Naive thymus-derived CD4-positive, alpha-beta T cell (primary cell): Measurements from ENCODE around the gene HDAC10. TPM values are rescaled to one million over a fixed set of nuclear protein-coding genes. Genes with fewer than 3 reads are reported as not detected.
A peak's percentile ranks its signal among the peaks of the same experiment; 100 is the strongest.

ENCODE experiments used
- ATAC-seq: fragments of 150-1000 bp; cut with Tn5 transposase; 2 replicates; pipeline ENCODE4 v1.10.0; 2021; ENCODE audit warnings: mild to moderate bottlenecking, moderate library complexity
- CTCF ChIA-PET: fragments of 350-600 bp; sonication (Branson Sonifier 250); formaldehyde crosslinking; loops from one replicate; lab custom pipeline; 2021; ENCODE audit warnings: antibody characterized with exemption; lab: Charles Lee
- POLR2A ChIA-PET: fragments of 350-600 bp; sonication (Branson Sonifier 250); formaldehyde crosslinking; loops from one replicate; lab custom pipeline; 2021; ENCODE audit warnings: antibody characterized with exemption, inconsistent platforms; lab: Charles Lee
- DNase-seq, 9 donors: peaks; one replicate each; pipeline versions ENCODE4 v3.0.0 to v3.0.0-alpha.2; 2020 to 2022; ENCODE audit warnings: mixed read lengths in 1 of 9
- H3K27ac ChIP-seq: one replicate; pipeline ENCODE4 v1.7.0; 2013; ENCODE audit warnings: mild to moderate bottlenecking, low read depth, low read length, moderate library complexity
- H3K27me3 ChIP-seq, 2 donors: one replicate each; pipeline ENCODE4 v1.7.0; 2013; ENCODE audit warnings: low read length in 2 of 2, mild to moderate bottlenecking in 2 of 2, moderate library complexity in 2 of 2; ENCODE audit not compliant: control insufficient read depth in 2 of 2, insufficient read depth in 2 of 2
- H3K36me3 ChIP-seq, 3 experiments: 1 replicate in 2 of 3; 2 replicates in 1 of 3; pipeline ENCODE4 v1.7.0; 2013; ENCODE audit warnings: low read length in 3 of 3, mild to moderate bottlenecking in 3 of 3, moderate library complexity in 1 of 3; ENCODE audit not compliant: insufficient read depth in 3 of 3, control insufficient read depth in 2 of 3
- H3K4me1 ChIP-seq, 2 donors: one replicate each; pipeline ENCODE4 v1.7.0; 2013; ENCODE audit warnings: low read length in 2 of 2, mild to moderate bottlenecking in 2 of 2, moderate library complexity in 1 of 2; ENCODE audit not compliant: control insufficient read depth in 2 of 2, insufficient read depth in 2 of 2
- H3K4me3 ChIP-seq: 2 replicates; pipeline ENCODE4 v1.7.0; 2013; ENCODE audit warnings: mild to moderate bottlenecking, low read length
- H3K9me3 ChIP-seq, 3 experiments: 1 replicate in 2 of 3; 2 replicates in 1 of 3; pipeline ENCODE4 v1.7.0; 2013; ENCODE audit warnings: low read length in 3 of 3; ENCODE audit not compliant: control insufficient read depth in 2 of 3
- H3K27ac Mint-ChIP-seq, 9 donors: one replicate each; pipeline ENCODE4 v1.8.0; 2020 to 2022; ENCODE audit warnings: mixed read lengths in 9 of 9, mild to moderate bottlenecking in 8 of 9, moderate library complexity in 5 of 9, inconsistent platforms in 2 of 9
- H3K27me3 Mint-ChIP-seq, 5 donors: one replicate each; pipeline ENCODE4 v1.8.0; 2021 to 2022; ENCODE audit warnings: mixed read lengths in 5 of 5, mild to moderate bottlenecking in 1 of 5
- H3K36me3 Mint-ChIP-seq, 5 donors: one replicate each; pipeline ENCODE4 v1.8.0; 2020 to 2022; ENCODE audit warnings: mixed read lengths in 5 of 5, mild to moderate bottlenecking in 3 of 5, inconsistent platforms in 1 of 5
- H3K4me1 Mint-ChIP-seq, 7 donors: one replicate each; pipeline ENCODE4 v1.8.0; 2020 to 2022; ENCODE audit warnings: mixed read lengths in 7 of 7, mild to moderate bottlenecking in 3 of 7, inconsistent platforms in 1 of 7
- H3K4me3 Mint-ChIP-seq, 10 donors: one replicate each; pipeline ENCODE4 v1.8.0; 2020 to 2022; ENCODE audit warnings: mild to moderate bottlenecking in 10 of 10, mixed read lengths in 10 of 10, moderate library complexity in 6 of 10, inconsistent platforms in 2 of 10
- H3K9me3 Mint-ChIP-seq, 11 donors: one replicate each; pipeline ENCODE4 v1.8.0; 2020 to 2022; ENCODE audit warnings: mixed read lengths in 11 of 11, mild to moderate bottlenecking in 4 of 11, inconsistent platforms in 1 of 11, moderate library complexity in 1 of 11
- intact Hi-C, 2 donors: fragments of 100-400 bp; cut with micrococcal nuclease; formaldehyde crosslinking; loops; one replicate each; pipeline ENCODE4 v1.15.1; 2023
- polyA plus RNA-seq, 2 donors: library from polyadenylated mRNA; unstranded; fragments of 300-500 nt; fragmentation: Illumina TruSeq; gene quantifications; one replicate each; pipeline ENCODE4 v1.2.3, GENCODE V29; 2021
- total RNA-seq, 6 experiments: library from RNA in 5 of 6; stranded (reverse) in 5 of 6; gene quantifications; 1 replicate in 5 of 6; 2 replicates in 1 of 6; pipeline ENCODE4 v1.2.3 and lab custom pipeline; 2021 to 2026

Gene HDAC10
- total and polyA plus RNA-seq, 7 experiments from 2014 or later, result 7.1 to 139 (median 98.7) TPM

GRCh38 chr22:50198624-50199017 is 52.4 kb downstream of the HDAC10 start:
- Mint-ChIP-seq H3K27me3 (no peaks in the 10 kb centered on the region), H3K27ac (peak overlapping the region in 1 of 9 donors; percentile 40)
- POLR2A ChIA-PET, result no interaction called here

GRCh38 chr22:50197856-50198623 is 53.0 kb downstream of the HDAC10 start:
- Mint-ChIP-seq H3K27ac (no peak overlapping the region), H3K4me3 (peak overlapping the region in 2 of 10 donors; percentile 28 to 47), H3K9me3 (no peaks in the 10 kb centered on the region), H3K27me3 (no peaks in the 10 kb centered on the region), H3K4me1 (peaks cover 9 to 15% (median 13%) of the 10 kb centered on the region in 7 donors), H3K36me3 (peaks cover 0 to 6% (median 0%) of the 10 kb centered on the region in 5 donors)
- Histone ChIP-seq H3K27me3 (no peaks in the 10 kb centered on the region), H3K36me3 (peaks cover 0 to 50% (median 3%) of the 10 kb centered on the region in 3 experiments), H3K4me1 (peaks cover 4 to 24% of the 10 kb centered on the region in 2 donors), H3K9me3 (no peaks in the 10 kb centered on the region), H3K4me3 (no peak overlapping the region), H3K27ac (no peak overlapping the region)
- ATAC-seq, result no peak
- intact Hi-C loops, result loop anchor here in 1 of 2 donors (10.0 kb wide), 1 partner anchor 233 kb away; the partner anchor contains the start of gene PIM3
- DNase-seq, result no peak
- CTCF ChIA-PET, result no interaction called here
- POLR2A ChIA-PET, result no interaction called here

More at GRCh38 chr22:50198624-50199017, 52.4 kb downstream of the HDAC10 start:
- peaks cover 8 to 19% (median 15%) of the 10 kb centered on the region in 7 donors for H3K4me1 Mint-ChIP-seq
- H3K9me3 ChIP-seq, result no peaks in the 10 kb centered on the region
- peaks cover 0 to 47% (median 3%) of the 10 kb centered on the region in 3 experiments for H3K36me3 ChIP-seq
- H3K27ac ChIP-seq, result no peak overlapping the region
- H3K4me3 ChIP-seq, result no peak overlapping the region
- ATAC-seq (no peak), DNase-seq (no peak)
- H3K27me3 ChIP-seq, result no peaks in the 10 kb centered on the region
- H3K36me3 Mint-ChIP-seq, result peaks cover 0 to 11% (median 0%) of the 10 kb centered on the region in 5 donors
- no peak overlapping the region for H3K4me3 Mint-ChIP-seq
- no peaks in the 10 kb centered on the region for H3K9me3 Mint-ChIP-seq
- peaks cover 4 to 18% of the 10 kb centered on the region in 2 donors for H3K4me1 ChIP-seq
- CTCF ChIA-PET, result no interaction called here
- intact Hi-C loops, result loop anchor here in 1 of 2 donors (10.0 kb wide), 1 partner anchor 234 kb away; the partner anchor contains the start of gene PIM3

- Histone ChIP-seq H3K4me1 (peaks cover 10 to 27% of the 10 kb centered on the region in 2 donors), H3K9me3 (no peaks in the 10 kb centered on the region), H3K4me3 (no peak overlapping the region), H3K27ac (no peak overlapping the region), H3K36me3 (peaks cover 0 to 50% (median 3%) of the 10 kb centered on the region in 3 experiments), H3K27me3 (no peaks in the 10 kb centered on the region)
- ATAC-seq (no peak), DNase-seq (no peak)
- Mint-ChIP-seq H3K36me3 (peaks cover 0 to 6% (median 0%) of the 10 kb centered on the region in 5 donors), H3K27ac (no peak overlapping the region), H3K4me3 (no peak overlapping the region), H3K27me3 (no peaks in the 10 kb centered on the region), H3K4me1 (peaks cover 7 to 17% (median 13%) of the 10 kb centered on the region in 7 donors), H3K9me3 (no peaks in the 10 kb centered on the region)
- POLR2A ChIA-PET, result interaction anchor here (0.8 kb wide), 1 partner anchor 17 kb away, joined by 3 read pairs; no protein-coding TSS in a partner anchor
- intact Hi-C loops, result loop anchor here in 1 of 2 donors (10.0 kb wide), 1 partner anchor 232 kb away; the partner anchor contains the start of gene PIM3
- CTCF ChIA-PET, result no interaction called here
Observed at GRCh38 chr22:50197000-50197800, 53.9 kb downstream of the HDAC10 start.

GRCh38 chr22:50196256-50196655 is 54.8 kb downstream of the HDAC10 start:
- Histone ChIP-seq H3K4me1 (peaks cover 14 to 29% of the 10 kb centered on the region in 2 donors), H3K27ac (no peak overlapping the region), H3K27me3 (no peaks in the 10 kb centered on the region), H3K36me3 (peaks cover 0 to 50% (median 3%) of the 10 kb centered on the region in 3 experiments), H3K4me3 (no peak overlapping the region), H3K9me3 (no peaks in the 10 kb centered on the region)
- POLR2A ChIA-PET, result interaction anchor here (0.8 kb wide), 1 partner anchor 18 kb away, joined by 3 read pairs; no protein-coding TSS in a partner anchor
- Mint-ChIP-seq H3K9me3 (no peaks in the 10 kb centered on the region), H3K27me3 (no peaks in the 10 kb centered on the region), H3K27ac (peak overlapping the region in 1 of 9 donors; percentile 12), H3K36me3 (peaks cover 0 to 8% (median 0%) of the 10 kb centered on the region in 5 donors), H3K4me3 (no peak overlapping the region), H3K4me1 (peaks cover 13 to 22% (median 18%) of the 10 kb centered on the region in 7 donors)
- CTCF ChIA-PET, result no interaction called here
- intact Hi-C loops, result loop anchor here in 1 of 2 donors (10.0 kb wide), 1 partner anchor 231 kb away; the partner anchor contains the start of gene PIM3
- ATAC-seq (no peak), DNase-seq (no peak)

Other genes starting within 250 kb of the HDAC10 start
- gene IL17REL, start 238.5 kb downstream of the HDAC10 start, total RNA-seq, result not detected
- not detected for gene IL17REL, start 238.5 kb downstream of the HDAC10 start, polyA plus RNA-seq
- not detected for gene TTLL8, start 193.0 kb downstream of the HDAC10 start, total RNA-seq
- not detected for gene TTLL8, start 193.0 kb downstream of the HDAC10 start, polyA plus RNA-seq
- gene MLC1, start 165.8 kb downstream of the HDAC10 start, total RNA-seq, result 1 to 10 TPM in 2 of 5 experiments, under 1 TPM in 1, not detected in 2; 0.10 to 7.2 (median 2.3) TPM
- under 1 TPM; 0.08 to 0.48 TPM for gene MLC1, start 165.8 kb downstream of the HDAC10 start, polyA plus RNA-seq
- not detected for gene MOV10L1, start 161.3 kb downstream of the HDAC10 start, total RNA-seq
- gene MOV10L1, start 161.3 kb downstream of the HDAC10 start, polyA plus RNA-seq, result not detected
- gene PANX2, start 80.5 kb downstream of the HDAC10 start, total RNA-seq, result 1 to 10 TPM in 1 of 5 experiments, under 1 TPM in 2, not detected in 2; 0.27 to 2.0 (median 0.66) TPM
- gene PANX2, start 80.5 kb downstream of the HDAC10 start, polyA plus RNA-seq, result not detected
- 100 to 1,000 TPM; 106 to 157 (median 124) TPM for gene TRABD, start 65.4 kb downstream of the HDAC10 start, total RNA-seq
- gene TRABD, start 65.4 kb downstream of the HDAC10 start, polyA plus RNA-seq, result 10 to 100 TPM; 29.4 to 50.0 TPM
- 10 to 100 TPM; 26.7 to 36.6 (median 32.4) TPM for gene SELENOO, start 50.3 kb downstream of the HDAC10 start, total RNA-seq
- 1 to 10 TPM; 3.4 to 5.9 TPM for gene SELENOO, start 50.3 kb downstream of the HDAC10 start, polyA plus RNA-seq
- 100 to 1,000 TPM in 4 of 5 experiments, 10 to 100 TPM in 1; 67.8 to 146 (median 134) TPM for gene TUBGCP6, start 6.2 kb downstream of the HDAC10 start, total RNA-seq
- 10 to 100 TPM; 15.2 to 28.4 TPM for gene TUBGCP6, start 6.2 kb downstream of the HDAC10 start, polyA plus RNA-seq
- 1 to 10 TPM; 1.7 to 6.2 (median 2.3) TPM for gene MAPK12, start 10.4 kb upstream of the HDAC10 start, total RNA-seq
- gene MAPK12, start 10.4 kb upstream of the HDAC10 start, polyA plus RNA-seq, result under 1 TPM in 1 of 2 donors, not detected in 1; 0.07 TPM
- gene MAPK11, start 19.1 kb upstream of the HDAC10 start, total RNA-seq, result 10 to 100 TPM in 1 of 5 experiments, 1 to 10 TPM in 4; 1.3 to 22.9 (median 4.5) TPM
- under 1 TPM; 0.13 to 0.19 TPM for gene MAPK11, start 19.1 kb upstream of the HDAC10 start, polyA plus RNA-seq
- gene PLXNB2, start 56.4 kb upstream of the HDAC10 start, total RNA-seq, result 100 to 1,000 TPM in 1 of 5 experiments, 10 to 100 TPM in 2, 1 to 10 TPM in 2; 2.9 to 138 (median 12.6) TPM
- under 1 TPM; 0.05 to 0.32 TPM for gene PLXNB2, start 56.4 kb upstream of the HDAC10 start, polyA plus RNA-seq
- gene DENND6B, start 75.7 kb upstream of the HDAC10 start, total RNA-seq, result 1 to 10 TPM; 2.1 to 4.0 (median 2.8) TPM
- gene DENND6B, start 75.7 kb upstream of the HDAC10 start, polyA plus RNA-seq, result under 1 TPM; 0.19 to 0.61 TPM
- 10 to 100 TPM; 57.8 to 88.1 (median 78.1) TPM for gene PPP6R2, start 92.1 kb upstream of the HDAC10 start, total RNA-seq
- 10 to 100 TPM; 17.0 to 38.8 TPM for gene PPP6R2, start 92.1 kb upstream of the HDAC10 start, polyA plus RNA-seq
- 100 to 1,000 TPM; 161 to 209 (median 181) TPM for gene SBF1, start 223.8 kb upstream of the HDAC10 start, total RNA-seq
- 10 to 100 TPM; 15.2 to 40.2 TPM for gene SBF1, start 223.8 kb upstream of the HDAC10 start, polyA plus RNA-seq
- gene ADM2, start 230.3 kb upstream of the HDAC10 start, total RNA-seq, result 1 to 10 TPM; 1.3 to 4.5 (median 4.0) TPM
- gene ADM2, start 230.3 kb upstream of the HDAC10 start, polyA plus RNA-seq, result under 1 TPM; 0.24 to 0.44 TPM
- under 1 TPM in 1 of 5 experiments, not detected in 4; 0.22 TPM for gene MIOX, start 235.6 kb upstream of the HDAC10 start, total RNA-seq
- not detected for gene MIOX, start 235.6 kb upstream of the HDAC10 start, polyA plus RNA-seq